ENCODE results near the gene KLF9.

Gene KLF9

DNA sequence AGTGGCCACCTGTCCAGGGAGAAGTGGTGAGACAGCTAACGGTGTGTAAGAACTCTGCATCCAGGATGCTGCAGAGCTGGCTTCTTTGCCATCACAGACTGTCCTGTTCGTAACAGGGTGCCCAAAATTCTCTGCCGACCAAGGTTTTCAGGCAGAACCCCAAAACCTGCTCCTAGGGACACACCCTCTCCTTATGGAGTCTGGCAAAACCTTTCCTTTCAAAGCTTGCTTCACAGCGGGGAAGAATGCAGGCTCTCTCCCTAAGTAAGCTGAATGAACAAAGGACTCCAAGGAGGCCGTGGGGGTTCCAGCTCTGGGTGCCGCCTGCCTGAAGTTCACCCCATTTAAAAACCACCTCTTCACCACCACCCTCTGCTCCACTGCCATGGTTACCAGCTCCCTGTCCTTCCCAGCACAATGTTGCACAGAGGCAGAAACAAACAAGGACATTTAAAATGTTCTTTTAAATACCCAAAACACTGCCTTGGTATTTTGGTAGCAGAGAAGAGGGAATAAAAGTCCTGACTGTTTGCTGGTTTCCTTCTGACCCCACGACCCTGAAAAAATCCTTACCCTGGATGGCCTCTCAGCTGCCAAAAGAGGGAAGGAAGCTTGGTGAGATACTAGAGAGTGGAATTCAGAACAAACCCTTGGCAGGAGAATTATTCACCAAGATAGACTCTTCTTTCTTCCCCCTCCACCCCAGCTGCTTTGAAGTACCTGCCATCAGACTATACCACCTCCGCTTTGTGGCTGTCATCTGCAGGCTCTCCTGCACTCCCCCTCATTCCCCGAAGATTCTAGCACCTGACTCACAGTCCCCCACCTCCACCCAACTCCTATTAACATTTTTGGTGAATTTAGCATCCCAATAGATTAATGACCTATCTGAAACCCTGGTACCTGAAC is 7.1 kb upstream of the KLF9 start:
- no peak for DNase-seq (ENCODE audit: low read depth)

DNA sequence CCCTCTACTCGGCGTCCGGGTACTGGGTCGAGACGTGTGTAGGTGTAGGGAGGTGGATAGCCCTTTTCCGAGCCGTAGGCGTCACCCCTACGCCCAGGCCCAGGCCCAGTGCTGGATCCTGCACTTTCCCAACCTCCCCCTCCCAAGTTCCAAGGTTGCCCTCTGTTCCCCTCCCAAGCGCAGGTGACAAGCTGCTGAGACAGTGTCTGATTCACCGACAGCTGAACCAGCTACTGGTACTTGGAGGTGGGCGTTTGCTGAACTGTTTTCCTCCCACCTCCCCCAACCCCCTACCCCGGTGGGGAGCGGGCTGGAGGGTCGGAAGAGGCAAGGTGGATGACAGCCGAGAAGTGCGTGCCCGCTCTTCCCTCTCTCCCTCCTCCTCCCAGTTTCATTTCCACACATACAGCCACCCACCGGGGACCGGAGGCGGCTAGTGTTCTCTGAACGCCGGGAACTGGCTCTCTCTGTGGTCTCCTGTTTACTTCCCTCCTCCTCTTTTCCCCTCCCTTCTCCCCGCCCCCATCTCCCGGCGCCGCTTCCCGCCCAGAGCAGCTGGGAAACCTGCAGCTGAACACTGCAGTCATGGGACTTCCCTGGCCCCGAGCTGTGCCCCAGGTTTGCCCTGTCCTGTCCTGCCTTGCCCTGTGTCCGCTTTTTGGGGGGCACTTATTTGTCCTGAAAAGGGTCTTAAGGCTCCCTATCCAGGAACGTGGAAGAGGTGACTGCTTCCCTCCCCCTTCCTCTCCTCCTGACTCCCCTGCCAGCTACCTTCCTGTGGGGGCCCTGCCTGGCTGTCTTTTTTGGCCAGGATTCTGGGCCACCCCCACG is 6.2 kb upstream of the KLF9 start:
- DNase-seq (ENCODE audit: low read depth): no peak

DNA sequence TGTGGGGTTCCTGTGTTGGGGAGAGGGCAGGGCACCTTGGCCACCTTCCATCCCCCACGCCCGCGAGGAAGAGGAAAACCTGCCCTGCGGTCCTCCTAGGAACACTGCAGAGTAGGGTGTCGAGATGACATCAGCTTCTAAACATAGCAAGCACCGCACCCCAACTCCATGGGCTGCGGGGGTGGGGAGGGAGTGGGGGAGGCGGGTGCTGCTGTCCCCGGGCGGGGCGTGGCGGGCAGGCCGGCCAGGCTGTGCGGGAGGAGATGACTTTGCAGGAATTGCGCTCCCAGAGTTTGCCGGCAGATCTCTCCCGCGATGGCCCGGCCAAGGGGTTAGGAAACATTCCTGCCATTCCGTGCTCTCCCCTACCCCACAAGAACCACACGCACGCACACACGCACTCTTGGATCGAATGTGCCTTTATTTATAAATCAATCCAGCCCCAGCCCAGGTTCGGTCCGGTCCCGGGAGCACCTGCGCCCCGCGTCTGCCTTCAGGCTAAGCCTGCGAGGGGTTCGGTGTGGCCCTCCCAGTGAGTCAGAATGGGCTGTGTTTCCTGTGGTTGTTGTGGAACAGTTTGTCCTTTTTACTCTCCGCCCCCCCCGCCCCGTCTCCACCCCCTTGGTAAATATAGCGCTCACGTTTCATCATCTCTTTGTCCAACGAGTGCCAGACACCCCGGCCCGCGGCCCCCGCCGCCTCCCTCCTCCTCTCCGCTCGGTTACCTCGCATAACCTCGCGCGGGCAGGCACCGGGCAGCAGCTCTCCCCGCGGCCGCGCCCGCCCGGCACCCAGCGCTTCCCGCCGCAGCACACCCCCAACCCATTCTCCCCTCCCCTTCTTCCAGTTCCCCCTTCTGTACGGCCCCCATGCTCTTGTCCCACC is 5.3 kb upstream of the KLF9 start:
- peak; percentile 77 for DNase-seq (ENCODE audit: low read depth)

DNA sequence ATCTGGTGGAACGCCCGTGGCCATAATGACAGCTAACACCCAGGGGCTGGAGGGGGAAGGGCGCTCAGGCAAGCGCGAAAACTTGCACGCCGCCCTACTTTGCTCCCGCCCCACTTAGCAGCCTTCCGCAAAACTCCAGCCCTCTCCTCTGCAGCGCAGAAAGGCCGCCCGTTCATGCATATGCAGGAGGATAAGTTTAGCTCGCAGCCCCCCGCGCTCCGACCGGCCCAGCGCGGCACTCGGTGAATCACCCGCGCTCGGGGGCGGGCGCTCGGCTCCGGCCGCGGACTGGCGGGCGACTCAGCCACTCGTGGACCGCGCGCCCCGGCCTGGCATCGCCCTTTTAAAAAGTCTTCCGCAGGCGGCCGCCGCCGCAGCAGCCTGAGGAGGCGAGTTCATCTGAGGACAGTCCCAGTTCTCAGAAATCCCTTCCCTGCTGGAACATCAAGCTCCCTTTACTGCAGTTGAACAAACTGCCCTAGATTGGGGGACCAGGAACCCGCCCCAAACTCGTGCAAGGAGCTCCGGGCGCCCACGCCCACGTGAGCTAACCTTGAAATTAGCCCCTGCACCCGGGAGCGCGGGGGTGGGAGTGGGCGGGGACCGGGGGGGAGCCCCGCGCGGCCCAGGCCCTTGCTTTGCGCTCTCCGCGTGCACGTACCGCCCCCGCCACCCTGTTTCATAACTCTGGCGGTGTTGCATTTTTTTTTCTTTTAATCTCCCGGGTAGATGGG is 4.5 kb upstream of the KLF9 start:
- DNase-seq (ENCODE audit: low read depth): peak; percentile 59

DNA sequence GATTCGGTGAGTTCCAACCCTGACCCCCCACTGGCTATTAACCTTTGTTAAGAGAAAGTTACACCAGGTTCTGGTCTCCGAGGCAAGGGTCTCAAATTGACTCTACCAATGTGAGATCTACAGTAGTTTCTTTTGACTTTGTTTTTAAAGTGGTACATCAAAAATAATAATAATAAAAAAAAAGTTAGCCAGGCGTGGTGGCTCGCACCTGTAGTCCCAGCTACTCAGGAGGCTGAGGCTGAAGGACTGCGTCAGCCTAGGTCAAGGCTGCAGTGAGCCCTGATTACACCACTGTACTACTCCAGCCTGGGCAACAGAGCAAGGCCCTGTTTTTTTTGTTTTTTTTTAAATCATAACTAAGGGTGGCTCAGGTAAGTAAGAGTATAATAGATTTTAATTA is 1.0 kb upstream of the KLF9 start:
- no peak for DNase-seq (ENCODE audit: low read depth)

DNA sequence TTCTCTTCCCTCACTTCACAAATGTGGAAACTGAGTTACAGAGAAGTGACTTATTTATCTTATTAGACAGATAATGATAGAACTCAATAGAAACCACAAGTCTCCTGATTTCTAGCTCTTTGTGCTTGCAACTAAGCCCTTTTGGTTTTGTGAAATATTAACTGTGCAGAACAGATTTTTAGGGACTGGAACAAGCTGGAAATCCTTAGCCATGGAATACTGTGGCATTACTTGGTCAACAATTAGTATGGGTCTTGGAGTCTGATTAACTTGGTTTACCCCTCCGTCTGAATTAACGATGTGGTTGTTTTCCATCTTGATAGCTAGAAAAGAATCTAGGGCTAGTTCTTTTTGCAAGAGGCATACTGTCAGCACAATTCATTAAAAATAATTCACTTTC is 584 bp upstream of the KLF9 start:
- no peak for DNase-seq (ENCODE audit: low read depth)

DNA sequence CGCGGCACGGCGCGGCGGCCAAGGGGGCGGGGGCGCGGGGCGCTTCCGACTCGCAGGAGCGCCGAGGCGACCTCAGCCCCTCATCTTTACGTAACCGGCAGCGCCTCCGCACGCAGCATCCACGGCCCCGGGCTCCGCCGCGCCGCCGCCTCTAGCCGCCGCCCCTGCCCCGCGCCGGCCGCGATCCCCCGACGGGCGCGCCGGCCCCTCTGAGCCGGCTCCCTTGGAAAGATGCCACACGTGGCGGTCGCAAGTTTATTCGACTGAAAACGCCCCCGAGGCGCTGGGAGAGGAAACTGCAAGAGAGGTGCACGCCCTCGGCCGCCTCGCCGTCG is 1.0 kb downstream of the KLF9 start:
- DNase-seq (ENCODE audit: low read depth): no peak

DNA sequence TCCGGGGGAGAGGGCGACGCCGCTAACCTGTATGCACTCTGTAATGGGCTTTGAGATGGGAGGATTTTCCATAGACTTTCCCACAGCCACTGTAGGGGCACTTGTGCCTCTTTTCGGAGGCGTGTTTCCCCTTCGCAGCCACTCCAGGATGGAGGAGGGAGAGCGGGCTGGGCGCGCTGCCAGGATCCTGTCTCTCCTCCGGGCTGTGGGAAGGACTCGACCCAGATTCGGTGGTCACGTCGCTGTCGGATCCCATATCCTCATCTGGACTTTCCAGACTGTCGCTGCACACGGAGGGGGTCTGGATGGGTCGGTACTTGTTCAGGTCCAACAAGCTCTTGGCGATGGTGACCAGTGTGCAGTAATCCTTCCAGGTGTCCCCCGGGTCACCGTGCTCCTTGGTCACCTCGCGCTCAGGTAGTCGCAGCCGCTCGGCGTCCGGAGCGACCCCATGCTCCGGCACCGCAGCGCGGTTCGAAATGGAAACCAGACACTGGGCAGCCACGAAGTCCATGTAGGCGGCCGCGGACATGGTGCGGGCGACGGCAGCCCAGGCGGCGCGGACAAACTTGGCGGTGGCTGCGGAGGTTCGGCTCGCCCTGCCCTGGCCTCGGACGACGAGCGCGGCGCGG is 1.5 kb downstream of the KLF9 start:
- DNase-seq (ENCODE audit: low read depth): peak; percentile 14

DNA sequence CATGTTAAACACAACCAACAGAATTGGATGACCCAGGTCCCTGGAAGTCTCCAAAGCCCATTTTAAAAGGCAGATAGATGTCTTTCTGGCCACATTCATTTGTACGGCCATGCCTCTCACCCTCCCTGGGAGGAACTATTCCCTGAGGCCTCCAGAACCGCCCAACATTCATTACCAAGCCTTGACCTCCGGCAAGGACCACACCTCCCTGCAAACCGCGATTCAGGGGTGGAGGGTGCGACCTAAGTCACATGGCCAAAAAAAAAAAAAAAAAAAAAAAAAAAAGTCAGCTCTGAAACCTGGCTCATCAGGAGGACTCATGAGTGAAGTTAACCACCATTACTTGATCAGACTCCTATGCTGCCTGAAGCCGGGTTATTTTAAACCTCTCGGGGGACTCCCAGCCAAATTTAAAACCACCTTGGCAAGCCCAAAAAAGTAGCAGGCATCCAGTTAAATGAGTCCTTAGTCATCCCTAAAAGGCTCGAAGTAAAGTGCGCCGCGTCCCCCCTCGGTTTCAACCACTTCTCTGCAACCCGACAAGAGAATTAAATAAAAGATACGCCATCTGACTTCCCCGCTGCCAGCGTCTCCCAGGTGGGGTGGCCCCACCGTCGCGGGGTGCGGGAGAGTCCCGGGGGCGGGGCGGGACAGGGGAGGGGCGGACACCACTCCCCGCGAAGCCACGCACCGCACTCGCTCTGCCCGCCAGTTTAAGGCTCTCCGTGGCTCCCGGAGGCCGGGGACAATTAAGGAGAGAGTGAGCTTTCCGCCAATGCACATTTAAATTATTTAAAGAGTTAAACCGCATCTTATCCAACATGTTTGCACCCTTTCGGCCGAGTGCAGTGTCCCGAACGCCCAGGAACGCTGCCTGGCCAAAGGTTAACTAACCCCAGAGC is 2.3 kb downstream of the KLF9 start:
- DNase-seq (ENCODE audit: low read depth): peak; percentile 54

DNA sequence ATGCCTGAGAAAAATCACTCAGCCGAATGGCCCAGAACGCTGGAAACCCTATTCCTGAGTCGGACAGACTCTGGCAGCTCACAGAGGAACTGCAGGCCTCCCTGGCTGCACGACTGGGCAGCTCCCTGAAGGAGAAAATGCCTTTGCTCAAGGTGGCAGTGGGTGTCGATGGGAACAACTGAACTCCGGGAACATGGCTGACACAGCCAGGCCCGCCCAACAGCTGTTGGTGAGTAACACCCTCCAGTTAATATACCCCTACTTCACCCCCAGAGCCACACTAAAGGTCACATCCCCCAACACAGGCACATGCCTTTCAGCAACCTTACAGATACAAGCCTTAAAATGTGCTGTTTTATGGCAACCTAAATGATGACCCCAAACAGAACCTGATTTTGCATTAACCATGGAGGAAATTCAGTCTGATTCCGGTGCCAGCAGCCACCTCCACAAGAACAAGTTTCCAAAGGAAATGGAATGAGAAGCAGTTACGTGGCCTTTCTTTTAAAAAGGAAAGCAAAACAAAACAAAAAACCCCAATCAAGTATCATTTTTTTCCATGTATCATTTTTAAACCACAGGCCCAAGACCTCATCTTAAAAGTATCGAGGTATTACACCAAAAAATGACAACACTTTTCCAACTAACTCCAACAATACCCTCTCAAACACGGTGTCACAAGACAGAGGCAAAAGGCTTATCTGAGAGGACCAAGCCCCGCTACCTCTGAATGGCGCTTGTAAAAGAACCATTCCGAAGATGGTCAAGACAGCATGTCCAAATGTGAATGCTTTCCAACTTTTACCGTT is 3.1 kb downstream of the KLF9 start:
- no peak for DNase-seq (ENCODE audit: low read depth)

DNA sequence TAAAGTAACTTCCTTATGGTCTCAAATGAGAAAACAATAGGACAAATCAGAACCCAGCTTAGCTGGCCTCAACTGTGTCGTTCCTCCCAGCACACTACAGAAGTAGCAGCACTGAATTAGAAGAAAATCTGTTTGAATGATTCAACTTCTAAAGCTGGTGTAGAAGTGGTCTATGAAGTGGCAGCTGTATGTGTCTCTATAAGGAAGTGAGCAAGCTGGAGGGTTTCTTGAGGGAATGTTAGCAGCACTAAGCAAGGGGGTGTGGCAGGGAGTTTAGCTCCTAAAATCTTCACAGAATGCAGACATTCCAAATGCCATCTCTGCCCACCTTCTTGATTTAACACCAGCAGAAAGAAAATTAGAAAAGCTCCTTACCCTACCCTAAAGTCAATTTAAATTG is 4.1 kb downstream of the KLF9 start:
- DNase-seq (ENCODE audit: low read depth): no peak

DNA sequence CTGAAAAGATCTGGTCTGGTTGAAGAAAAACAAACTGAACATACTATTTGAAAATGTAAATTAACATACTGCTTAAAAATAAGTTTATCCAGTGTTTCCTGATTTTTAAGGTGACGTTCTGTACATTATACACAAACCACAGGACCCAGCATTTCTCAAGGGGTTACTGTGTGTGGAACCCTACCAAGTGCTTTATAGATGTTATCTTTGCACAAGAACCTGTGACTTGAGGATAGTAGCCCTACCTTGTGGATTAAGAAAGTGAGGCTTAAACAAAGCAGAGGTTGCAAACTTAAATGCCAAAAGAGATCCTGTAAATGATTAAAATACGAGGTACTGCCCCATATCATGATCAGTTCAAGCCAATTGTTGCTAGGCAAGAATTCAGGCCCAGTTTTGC is 4.7 kb downstream of the KLF9 start:
- DNase-seq (ENCODE audit: low read depth): no peak

DNA sequence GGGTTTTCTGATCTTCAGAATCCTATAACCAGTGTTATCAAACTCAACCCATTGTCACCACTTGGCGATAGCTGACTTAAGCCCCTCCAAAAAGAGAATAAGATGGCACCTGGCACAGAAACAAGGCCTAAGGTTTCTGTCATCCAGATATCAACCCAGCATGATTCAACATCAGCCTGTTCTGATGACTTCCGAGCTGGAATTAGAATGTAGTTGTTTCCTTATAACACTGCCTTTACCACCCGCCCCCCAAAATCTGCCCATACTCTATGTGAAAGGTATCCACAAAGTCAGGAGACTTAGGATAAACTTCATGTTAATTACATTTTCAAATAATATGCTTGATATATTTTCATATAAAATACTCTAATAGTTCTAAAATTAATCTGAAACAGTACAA is 5.2 kb downstream of the KLF9 start:
- DNase-seq (ENCODE audit: low read depth): no peak

DNA sequence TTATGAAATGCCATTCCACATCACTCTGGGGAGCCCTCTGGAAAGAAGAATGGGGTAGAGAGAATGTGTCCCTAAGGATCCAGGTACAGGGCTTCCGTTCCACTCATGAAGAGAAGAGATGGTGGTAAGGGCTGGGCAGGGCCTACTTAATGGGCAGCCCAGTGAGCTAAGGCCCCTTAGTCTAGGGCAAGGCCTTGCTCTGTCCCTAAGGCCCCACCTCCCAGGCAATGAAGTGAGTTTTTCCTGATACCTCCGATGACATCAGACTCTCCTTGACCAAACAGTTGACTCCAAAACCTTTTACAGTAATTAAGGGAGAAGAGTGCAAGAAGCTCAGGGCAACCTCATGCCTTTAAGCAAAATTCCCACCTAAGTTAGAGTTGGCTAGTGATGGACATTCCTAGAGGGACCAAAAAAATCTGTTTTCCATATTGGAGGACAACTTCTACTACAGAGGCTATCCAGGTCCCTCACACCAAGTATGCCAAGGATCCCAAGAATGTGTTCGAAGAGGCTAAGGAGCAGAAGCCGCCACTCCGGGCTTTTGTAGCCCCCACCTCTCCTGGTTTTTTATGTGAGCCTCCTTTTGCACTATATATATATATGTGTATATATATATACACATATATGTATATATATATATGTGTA is 5.9 kb downstream of the KLF9 start:
- no peak for DNase-seq (ENCODE audit: low read depth)

DNA sequence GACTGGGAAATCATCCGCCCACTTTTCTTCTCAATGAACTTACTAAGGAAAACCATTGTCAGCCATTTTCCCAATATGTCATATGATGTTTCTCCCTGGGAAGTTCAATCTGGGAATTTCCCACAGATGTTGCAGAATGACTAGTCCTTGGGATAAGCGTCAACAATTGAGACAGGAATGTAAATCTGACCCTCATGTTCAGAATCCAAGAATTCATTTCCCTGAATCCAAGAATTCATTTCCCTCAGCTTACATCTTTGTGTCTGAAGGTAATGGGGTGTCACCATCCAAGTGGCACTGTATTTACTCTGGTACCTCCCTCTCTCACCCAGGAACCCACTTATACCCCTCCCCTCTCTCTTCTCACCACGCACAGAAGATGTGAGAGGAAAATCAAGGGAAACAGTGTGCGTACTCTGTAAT is 7.4 kb downstream of the KLF9 start:
- no peak for DNase-seq (ENCODE audit: low read depth)

DNA sequence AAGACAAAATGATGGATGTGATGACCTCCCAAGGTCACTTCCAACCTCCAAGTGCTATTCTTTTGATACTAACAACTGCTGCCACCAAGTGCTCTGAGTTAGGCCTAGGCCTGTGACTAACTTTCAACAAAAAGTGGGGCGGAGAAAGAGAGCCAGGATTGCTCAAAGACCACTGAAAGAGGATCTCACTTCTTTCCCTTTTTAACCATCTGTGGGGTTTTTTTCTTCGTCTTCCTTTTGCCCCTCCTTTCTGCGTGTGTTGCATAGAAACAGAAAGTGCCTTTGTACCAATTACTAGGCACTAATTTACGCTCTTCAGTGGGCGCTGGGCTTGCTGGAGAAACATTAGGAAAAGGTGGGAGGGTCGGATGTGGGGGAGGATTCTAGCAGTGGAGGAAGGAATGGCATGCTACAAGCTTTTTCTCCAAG is 8.0 kb downstream of the KLF9 start:
- no peak for DNase-seq (ENCODE audit: low read depth)

DNA sequence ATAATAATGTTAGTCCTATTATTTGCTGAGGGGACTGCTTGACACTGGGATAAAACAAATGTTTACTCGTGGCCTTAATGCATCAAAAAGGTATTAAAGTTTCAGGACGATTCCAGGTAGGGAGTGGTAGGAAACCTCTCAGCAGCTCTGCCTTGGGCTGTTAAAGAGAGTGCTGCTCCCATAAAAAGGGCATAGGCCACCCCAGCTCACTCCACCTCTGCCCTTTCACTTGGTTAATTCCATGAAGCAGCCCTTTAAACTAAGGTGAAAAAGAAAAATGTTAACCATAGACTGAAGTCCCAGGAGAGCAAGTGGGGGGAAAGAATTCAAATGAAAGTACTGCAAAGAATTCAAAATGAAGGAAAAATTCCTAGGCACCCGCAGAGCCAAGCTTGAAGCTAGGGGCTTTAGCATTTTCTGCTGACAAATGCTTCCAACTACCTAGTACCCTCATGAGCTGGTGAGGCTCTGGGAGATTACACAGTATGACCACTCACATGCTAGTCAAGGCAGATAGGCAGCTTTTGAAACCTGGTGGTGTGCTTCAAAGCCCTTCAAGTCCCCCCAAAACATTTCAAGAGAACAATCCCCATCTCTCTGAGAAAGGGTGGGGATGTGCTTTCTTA is 8.5 kb downstream of the KLF9 start:
- no peak for DNase-seq (ENCODE audit: low read depth)

DNA sequence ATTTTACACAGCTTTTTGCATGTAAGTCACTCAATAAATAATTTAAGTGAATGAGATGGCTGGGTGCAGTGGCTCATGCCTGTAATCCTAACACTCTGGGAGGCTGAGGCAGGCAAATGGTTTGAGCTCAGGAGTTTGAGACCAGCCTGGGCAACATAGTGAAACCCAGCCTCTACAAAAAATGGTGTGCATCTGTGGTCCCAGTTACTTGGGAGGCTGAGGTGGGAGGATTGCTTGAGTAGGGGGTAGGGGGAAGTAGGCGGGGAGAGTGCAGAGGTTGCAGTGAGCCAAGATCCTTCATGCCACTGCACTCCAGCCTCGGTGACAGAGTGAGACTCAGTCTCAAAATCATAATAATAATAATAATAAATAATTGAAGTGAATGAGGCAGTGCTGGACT is 10.2 kb downstream of the KLF9 start:
- DNase-seq (ENCODE audit: low read depth): no peak
